Esophagus muscularis mucosa (tissue), 3 donors: ENCODE results near the gene PGAP3.

Source experiments
- POLR2A ChIP-seq: fragments of 450-650 bp; IDR thresholded peaks from one replicate; pipeline ENCODE4 v1.6.1; 2017; ENCODE audit warnings: antibody characterized with exemption, moderate library complexity, mild to moderate bottlenecking, low read depth
- POLR2AphosphoS5 ChIP-seq, 2 donors: sonication (generic); formaldehyde crosslinking; IDR thresholded peaks; one replicate each; pipeline ENCODE4 v1.6.1; 2017; ENCODE audit warnings: antibody characterized with exemption in 2 of 2
- TF ChIP-seq, protein P1 (sequence below), 3 experiments: fragments of 200-600 bp in 2 of 3; fragments of 450-650 bp in 1 of 3; sonication (generic) in 2 of 3; IDR thresholded peaks; one replicate each; pipeline ENCODE4 v1.5.1; 2017 to 2019; ENCODE audit warnings: antibody characterized with exemption in 3 of 3, mild to moderate bottlenecking in 2 of 3, moderate library complexity in 1 of 3

DNA sequence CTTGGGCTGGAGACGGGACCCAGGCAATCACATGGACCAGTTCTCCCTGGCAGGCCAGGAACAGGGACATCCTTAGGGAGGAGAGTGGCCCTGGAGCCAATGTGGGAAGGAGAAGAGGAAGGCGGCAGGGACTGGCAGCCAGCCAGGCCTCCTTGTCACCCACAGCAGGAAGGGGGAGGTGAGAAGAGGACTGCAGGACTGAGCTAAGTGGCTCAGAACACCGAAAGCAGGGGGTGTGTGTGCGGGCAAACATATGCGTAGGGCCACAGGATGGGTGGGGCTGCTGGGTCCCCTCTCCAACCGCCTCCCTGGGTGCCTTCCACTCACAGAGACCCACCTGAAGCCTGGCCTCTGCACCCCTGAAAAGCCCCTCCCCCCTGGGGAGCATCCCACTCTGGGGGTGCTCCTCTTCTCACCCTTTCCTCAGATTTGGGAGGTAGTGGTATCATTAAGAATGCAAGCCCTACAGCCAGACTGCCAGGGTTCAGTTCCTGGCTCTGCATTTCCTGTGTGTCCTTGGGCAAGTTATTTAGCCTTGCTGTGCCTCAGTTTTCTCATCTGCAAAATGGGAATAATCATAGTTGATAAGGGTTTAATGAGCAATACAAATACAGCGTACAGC, 11.5 kb downstream of the PGAP3 start:
- TF ChIP-seq POLR2A (no peak), POLR2AphosphoS5 (IDR thresholded peaks at IDR 0.05) (no peak)
- TF ChIP-seq, protein P1, sequence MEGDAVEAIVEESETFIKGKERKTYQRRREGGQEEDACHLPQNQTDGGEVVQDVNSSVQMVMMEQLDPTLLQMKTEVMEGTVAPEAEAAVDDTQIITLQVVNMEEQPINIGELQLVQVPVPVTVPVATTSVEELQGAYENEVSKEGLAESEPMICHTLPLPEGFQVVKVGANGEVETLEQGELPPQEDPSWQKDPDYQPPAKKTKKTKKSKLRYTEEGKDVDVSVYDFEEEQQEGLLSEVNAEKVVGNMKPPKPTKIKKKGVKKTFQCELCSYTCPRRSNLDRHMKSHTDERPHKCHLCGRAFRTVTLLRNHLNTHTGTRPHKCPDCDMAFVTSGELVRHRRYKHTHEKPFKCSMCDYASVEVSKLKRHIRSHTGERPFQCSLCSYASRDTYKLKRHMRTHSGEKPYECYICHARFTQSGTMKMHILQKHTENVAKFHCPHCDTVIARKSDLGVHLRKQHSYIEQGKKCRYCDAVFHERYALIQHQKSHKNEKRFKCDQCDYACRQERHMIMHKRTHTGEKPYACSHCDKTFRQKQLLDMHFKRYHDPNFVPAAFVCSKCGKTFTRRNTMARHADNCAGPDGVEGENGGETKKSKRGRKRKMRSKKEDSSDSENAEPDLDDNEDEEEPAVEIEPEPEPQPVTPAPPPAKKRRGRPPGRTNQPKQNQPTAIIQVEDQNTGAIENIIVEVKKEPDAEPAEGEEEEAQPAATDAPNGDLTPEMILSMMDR (IDR thresholded peaks at IDR 0.05), result no peak
